IPS DF 4.7 (cell line): Measurements from ENCODE around the gene AGBL5.
"Not testable (repeated sequence)": the region's sequence is repeated elsewhere in the genome, so short reads cannot be mapped to it uniquely, and the experiment has no call there.

Source experiments
- DNase-seq: peaks from one replicate; pipeline ENCODE4 v3.0.0-alpha.2; 2013; ENCODE audit warnings: low spot score; ENCODE audit errors: extremely low read depth

AGBL5 gene

GRCh38 chr2:27075566-27075871, 24.1 kb downstream of the AGBL5 start:
- not testable (repeated sequence) for DNase-seq

DNA sequence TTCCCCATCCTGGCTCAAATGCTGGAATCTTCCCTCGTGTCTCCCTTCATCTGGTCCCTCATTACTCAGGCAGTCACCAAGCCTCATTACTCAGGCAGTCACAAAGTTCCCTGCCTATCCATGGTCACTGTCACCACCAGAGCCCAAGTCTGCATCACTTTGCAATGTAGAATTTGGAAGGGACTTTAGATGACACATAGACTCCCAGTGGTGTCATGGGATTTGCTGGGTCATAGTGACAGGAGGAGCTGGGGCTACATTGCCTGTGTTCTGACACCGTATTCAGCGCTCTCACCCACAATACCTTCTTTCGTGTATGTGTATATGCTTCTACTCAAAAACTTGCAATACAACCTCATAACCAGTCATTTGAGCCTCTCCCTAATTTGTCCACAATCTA, 24.9 kb downstream of the AGBL5 start:
- no peak for DNase-seq

- no peak for DNase-seq
Measured at GRCh38 chr2:27077231-27077630, 25.8 kb downstream of the AGBL5 start.

DNA sequence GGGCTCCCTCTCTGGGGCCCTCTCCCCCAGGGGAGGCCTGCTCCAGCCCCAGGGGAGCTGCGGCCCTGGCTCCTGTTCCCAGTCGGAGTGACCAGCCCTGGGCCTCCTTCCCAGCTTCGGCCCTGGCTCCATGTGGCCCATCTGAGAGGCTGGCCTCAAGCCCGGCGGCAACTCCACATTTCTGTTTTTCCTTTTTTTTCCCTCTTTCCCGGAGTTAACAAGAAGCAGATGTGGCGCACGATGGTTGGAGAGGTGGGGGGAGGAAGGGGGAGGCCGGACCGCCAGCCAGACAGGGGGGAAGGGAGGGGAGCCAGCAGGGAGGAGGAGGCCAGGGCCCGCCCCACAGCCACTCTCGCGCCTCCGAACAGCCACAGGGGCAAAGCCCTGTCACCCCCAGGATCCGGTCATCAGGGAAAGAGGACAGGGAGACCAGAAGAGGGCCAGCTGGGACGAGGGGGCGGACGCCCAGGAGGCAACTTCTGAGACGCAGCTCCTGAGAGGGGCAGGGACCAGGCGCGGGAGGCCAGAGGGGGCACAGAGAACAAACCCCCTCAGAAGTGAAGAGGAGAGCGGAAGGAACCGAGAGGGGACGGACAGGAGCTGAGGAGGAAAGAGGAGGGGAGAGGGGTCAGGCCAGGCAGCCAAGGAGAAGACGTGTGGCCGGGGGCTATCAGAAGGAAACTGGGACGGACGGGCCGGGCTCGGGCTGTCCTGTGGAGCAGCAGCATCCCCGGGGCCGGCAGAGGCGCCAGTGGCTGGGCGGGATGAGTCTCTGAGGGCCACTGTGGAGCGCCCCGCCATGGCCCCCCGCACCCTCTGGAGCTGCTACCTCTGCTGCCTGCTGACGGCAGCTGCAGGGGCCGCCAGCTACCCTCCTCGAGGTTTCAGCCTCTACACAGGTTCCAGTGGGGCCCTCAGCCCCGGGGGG, 27.1 kb downstream of the AGBL5 start, which contains the start of gene EMILIN1:
TSS of gene EMILIN1 (plus strand) at position 349 of the 928 bp plus-strand sequence. CDS start at position 800, 451 bp downstream.
- no peak for DNase-seq

GRCh38 chr2:27079233-27080139, 28.0 kb downstream of the AGBL5 start:
- DNase-seq, result no peak

DNA sequence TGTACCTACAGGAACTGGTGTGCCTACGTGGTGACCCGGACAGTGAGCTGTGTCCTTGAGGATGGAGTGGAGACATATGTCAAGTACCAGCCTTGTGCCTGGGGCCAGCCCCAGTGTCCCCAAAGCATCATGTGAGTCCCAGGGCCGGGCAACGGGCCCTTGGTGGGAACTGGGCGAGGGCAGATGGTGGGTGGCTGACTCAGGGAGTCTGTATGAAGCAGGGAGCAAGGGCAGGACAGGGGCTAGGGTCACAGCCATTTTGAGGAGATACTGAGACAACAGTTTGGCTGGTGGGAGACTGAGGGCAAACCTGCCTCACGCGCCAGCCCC, 28.6 kb downstream of the AGBL5 start:
- DNase-seq, result no peak

DNA sequence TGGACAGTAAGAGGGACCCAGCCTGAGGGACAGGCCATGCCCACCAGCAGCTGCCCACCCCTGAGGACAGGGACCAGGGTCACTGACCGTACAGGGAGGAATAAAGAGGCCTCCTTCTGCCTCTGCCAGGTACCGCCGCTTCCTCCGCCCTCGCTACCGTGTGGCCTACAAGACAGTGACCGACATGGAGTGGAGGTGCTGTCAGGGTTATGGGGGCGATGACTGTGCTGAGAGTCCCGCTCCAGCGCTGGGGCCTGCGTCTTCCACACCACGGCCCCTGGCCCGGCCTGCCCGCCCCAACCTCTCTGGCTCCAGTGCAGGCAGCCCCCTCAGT, 29.1 kb downstream of the AGBL5 start:
- no peak for DNase-seq

DNA sequence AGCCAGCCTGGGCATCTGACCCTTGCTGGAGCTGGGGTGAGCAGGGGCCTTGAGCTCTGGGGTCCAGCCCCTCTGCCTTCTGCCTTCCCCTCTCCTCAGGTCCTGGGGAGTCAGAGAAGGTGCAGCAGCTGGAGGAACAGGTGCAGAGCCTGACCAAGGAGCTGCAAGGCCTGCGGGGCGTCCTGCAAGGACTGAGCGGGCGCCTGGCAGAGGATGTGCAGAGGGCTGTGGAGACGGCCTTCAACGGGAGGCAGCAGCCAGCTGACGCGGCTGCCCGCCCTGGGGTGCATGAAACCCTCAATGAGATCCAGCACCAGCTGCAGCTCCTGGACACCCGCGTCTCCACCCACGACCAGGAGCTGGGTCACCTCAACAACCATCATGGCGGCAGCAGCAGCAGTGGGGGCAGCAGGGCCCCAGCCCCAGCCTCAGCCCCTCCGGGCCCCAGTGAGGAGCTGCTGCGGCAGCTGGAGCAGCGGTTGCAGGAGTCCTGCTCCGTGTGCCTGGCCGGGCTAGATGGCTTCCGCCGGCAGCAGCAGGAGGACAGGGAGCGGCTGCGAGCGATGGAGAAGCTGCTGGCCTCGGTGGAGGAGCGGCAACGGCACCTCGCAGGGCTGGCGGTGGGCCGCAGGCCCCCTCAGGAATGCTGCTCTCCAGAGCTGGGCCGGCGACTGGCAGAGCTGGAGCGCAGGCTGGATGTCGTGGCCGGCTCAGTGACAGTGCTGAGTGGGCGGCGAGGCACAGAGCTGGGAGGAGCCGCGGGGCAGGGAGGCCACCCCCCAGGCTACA, 30.7 kb downstream of the AGBL5 start:
- DNase-seq, result no peak

DNA sequence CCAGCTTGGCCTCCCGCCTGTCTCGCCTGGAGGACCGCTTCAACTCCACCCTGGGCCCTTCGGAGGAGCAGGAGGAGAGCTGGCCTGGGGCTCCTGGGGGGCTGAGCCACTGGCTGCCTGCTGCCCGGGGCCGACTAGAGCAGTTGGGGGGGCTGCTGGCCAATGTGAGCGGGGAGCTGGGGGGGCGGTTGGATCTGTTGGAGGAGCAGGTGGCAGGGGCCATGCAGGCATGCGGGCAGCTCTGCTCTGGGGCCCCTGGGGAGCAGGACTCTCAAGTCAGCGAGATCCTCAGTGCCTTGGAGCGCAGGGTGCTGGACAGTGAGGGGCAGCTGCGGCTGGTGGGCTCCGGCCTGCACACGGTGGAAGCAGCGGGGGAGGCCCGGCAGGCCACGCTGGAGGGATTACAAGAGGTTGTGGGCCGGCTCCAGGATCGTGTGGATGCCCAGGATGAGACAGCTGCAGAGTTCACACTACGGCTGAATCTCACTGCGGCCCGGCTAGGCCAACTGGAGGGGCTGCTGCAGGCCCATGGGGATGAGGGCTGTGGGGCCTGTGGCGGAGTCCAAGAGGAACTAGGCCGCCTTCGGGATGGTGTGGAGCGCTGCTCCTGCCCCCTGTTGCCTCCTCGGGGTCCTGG, 31.4 kb downstream of the AGBL5 start:
- no peak for DNase-seq

DNA sequence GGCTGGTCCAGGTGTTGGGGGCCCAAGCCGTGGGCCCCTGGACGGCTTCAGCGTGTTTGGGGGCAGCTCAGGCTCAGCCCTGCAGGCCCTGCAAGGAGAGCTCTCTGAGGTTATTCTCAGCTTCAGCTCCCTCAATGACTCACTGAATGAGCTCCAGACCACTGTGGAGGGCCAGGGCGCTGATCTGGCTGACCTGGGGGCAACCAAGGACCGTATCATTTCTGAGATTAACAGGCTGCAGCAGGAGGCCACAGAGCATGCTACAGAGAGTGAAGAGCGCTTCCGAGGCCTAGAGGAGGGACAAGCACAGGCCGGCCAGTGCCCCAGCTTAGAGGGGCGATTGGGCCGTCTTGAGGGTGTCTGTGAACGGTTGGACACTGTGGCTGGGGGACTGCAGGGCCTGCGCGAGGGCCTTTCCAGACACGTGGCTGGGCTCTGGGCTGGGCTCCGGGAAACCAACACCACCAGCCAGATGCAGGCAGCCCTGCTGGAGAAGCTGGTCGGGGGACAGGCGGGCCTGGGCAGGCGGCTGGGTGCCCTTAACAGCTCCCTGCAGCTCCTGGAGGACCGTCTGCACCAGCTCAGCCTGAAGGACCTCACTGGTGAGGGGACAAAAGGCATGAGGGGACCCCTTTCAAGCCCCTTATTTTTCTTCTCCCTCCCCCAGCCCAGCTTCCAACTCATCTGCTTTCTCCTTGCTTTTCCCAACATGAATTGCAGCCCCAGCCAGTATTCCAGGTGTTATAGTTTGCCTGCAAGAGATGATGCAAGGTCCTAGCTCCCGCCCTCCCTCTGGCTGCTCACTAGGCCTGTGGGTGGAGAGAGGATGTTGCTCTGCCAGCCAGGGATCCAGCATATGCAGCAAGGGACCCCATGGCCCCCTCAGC, 32.2 kb downstream of the AGBL5 start:
- DNase-seq, result no peak

- DNase-seq, result no peak
Measured at GRCh38 chr2:27084297-27085061, 33.0 kb downstream of the AGBL5 start.

- no peak for DNase-seq
Measured at GRCh38 chr2:27085062-27085672, 33.7 kb downstream of the AGBL5 start.

DNA sequence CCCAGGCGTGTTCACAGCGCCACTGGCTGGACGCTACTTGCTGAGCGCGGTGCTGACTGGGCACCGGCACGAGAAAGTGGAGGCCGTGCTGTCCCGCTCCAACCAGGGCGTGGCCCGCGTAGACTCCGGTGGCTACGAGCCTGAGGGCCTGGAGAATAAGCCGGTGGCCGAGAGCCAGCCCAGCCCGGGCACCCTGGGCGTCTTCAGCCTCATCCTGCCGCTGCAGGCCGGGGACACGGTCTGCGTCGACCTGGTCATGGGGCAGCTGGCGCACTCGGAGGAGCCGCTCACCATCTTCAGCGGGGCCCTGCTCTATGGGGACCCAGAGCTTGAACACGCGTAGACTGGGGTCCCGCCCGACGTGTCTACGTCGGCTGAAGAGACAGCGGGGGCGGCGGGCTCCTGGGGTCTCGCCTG, 34.2 kb downstream of the AGBL5 start:
- DNase-seq, result no peak

DNA sequence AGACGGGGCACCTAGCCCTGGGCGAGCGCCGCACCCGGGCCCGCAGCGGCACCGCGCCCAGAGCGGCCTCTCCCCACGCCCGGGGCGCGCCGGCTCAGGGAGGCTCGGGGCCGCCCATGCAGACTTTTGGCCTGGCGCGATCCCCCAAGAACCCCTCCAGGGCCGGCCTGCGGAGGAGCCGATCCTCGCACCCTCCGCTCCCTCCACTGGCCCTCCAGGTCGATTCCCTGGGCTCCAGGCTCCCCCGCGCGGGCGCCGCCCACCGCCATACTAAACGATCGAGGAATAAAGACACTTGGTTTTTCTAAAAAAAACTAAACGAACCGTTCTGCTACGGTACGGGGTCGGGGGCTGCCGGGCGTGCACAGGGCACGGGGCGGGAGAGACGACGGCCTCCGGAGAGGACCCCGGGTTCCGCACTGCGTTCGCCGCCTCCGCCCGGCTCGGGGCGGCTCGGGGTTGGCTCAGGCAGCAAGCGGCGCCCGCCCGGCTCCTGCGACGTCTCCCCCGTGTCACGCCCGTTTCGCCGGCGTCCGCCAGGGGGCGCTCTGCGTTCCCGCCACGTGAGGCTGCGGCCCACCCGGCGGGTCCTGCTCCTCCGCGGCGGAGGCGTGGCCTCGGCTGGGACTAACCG, 34.7 kb downstream of the AGBL5 start:
- DNase-seq, result peak; percentile 64

GRCh38 chr2:27086724-27087593, 35.5 kb downstream of the AGBL5 start, which contains the start of gene KHK:
KHK (plus strand) TSS chr2:27086772; CDS start chr2:27087260, 488 bp downstream.
- no peak for DNase-seq

DNA sequence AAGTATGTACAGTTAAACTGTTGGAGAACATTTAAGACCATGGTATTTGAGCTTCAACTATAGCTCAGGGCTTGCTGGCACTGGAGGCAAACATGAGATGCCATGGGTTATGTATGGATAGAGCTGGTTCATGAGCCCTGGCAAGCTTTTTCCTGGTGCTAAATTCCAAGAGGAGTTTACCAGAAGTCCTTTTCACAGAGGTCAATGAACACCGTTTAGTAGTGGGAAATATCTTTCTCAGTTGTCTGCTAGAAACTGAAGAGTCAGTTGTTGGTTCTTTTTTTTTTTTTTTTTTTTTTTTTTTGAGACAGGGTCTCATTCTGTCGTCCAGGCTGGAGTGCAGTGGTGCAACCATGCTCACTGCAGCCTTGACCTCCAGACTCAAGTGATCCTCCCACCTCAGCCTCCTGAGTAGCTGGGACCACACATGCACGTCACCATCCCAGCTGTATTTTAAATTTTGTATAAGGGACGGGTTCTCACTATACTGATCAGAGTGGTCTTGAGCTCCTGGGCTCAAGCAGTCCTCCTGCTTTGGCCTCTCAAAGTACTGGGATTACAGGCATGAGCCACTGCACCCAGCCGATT, 36.4 kb downstream of the AGBL5 start:
- DNase-seq, result no peak

DNA sequence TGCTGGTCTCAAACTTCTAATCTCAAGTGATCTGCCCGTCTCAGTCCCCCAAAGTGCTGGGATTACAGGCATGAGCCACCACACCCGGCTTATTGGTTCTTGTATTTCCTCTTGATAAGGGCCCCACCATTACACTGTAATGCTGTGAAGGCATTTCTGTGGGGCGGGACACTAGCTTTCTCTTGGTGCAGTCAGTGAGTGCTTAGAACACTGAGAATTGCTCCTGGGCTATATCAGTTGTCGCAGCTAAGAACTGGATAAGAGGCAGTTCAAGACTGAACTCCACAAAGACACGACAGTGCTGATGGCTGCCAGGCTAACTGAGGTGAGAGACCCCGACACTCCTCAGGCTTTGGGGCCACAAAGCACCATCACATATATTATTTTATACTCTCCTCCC, 37.2 kb downstream of the AGBL5 start:
- no peak for DNase-seq
